Thyroid gland (tissue), 4 donors: ENCODE measurements around the gene NR2F1-AS1.

Experiments used
- CTCF ChIP-seq, 6 experiments: fragments of 200-600 bp in 3 of 6; fragments of 450-650 bp in 3 of 6; sonication (generic) in 3 of 6; IDR thresholded peaks; one replicate each; pipeline ENCODE4 v1.5.1; 2016 to 2019; ENCODE audit warnings: antibody characterized with exemption in 6 of 6, mild to moderate bottlenecking in 2 of 6, inconsistent platforms in 1 of 6, moderate library complexity in 1 of 6
- POLR2A ChIP-seq, 2 donors: fragments of 450-650 bp; IDR thresholded peaks; one replicate each; pipeline ENCODE4 v1.6.1; 2017; ENCODE audit warnings: antibody characterized with exemption in 2 of 2, mild to moderate bottlenecking in 2 of 2, moderate library complexity in 1 of 2

GRCh38 chr5:93610581-93611272 lies 29.7 kb upstream of the NR2F1-AS1 start:
- TF ChIP-seq POLR2A (IDR thresholded peaks at IDR 0.05) (no peak), CTCF (IDR thresholded peaks at IDR 0.05) (no peak)
